IMR-90 (cell line): ENCODE results near the gene FMN1. TPM values are rescaled to one million over a fixed set of nuclear protein-coding genes. Genes with fewer than 3 reads are reported as not detected.

ENCODE experiments used
- ATAC-seq: fragments of 200-7000 bp; cut with Tn5 transposase; 2 replicates; pipeline ENCODE4 v1.9.1; 2020; ENCODE audit warnings: low read depth, mild to moderate bottlenecking, moderate library complexity
- BruUV-seq: library from RNA; stranded (reverse); fragments of 400-500 nt; replicated peaks from 2 replicates; lab custom pipeline; 2021; lab: Mats Ljungman, UMichigan
- CTCF ChIA-PET: fragments of 300-600 bp; formaldehyde crosslinking; extraction: SDS; loops from one replicate; lab custom pipeline; 2021; ENCODE audit warnings: antibody characterized with exemption; lab: Yijun Ruan, JAX
- POLR2A ChIA-PET: fragments of 300-600 bp; sonication (Branson Sonifier 250); formaldehyde crosslinking; loops from one replicate; lab custom pipeline; 2022; ENCODE audit warnings: antibody characterized with exemption; ENCODE audit not compliant: unreplicated experiment; lab: Charles Lee
- DNase-seq: peaks from one replicate; pipeline ENCODE4 v3.0.0; 2013
- H2AFZ ChIP-seq: replicated peaks from 2 replicates; pipeline ENCODE3; 2013; ENCODE audit warnings: low read length, mild to moderate bottlenecking; ENCODE audit not compliant: poor library complexity
- H2AK5ac ChIP-seq: 2 replicates; pipeline ENCODE4 v1.6.1; 2013; ENCODE audit warnings: low read depth, low read length, inconsistent platforms
- H2AK9ac ChIP-seq: replicated peaks from 2 replicates; pipeline ENCODE3; 2013; ENCODE audit warnings: mild to moderate bottlenecking, low read depth, low read length, moderate library complexity; ENCODE audit not compliant: poor library complexity
- H2BK120ac ChIP-seq: 2 replicates; pipeline ENCODE4 v1.6.1; 2013; ENCODE audit warnings: low read depth, low read length, inconsistent platforms
- H2BK15ac ChIP-seq: 3 replicates; pipeline ENCODE4 v1.6.1; 2013; ENCODE audit warnings: low read depth, low read length, inconsistent platforms
- H2BK20ac ChIP-seq: 2 replicates; pipeline ENCODE4 v1.6.1; 2013; ENCODE audit warnings: low read depth, mild to moderate bottlenecking, inconsistent platforms, low read length, moderate library complexity
- H2BK5ac ChIP-seq: 2 replicates; pipeline ENCODE4 v1.6.1; 2013; ENCODE audit warnings: mild to moderate bottlenecking, low read depth, low read length, inconsistent platforms; ENCODE audit not compliant: poor library complexity, severe bottlenecking
- H3K14ac ChIP-seq: replicated peaks from 2 replicates; pipeline ENCODE4 v1.6.1; 2013; ENCODE audit warnings: low read depth, low read length, inconsistent platforms
- H3K18ac ChIP-seq: 2 replicates; pipeline ENCODE4 v1.6.1; 2013; ENCODE audit warnings: low read depth, low read length, control low read depth
- H3K23ac ChIP-seq: 2 replicates; pipeline ENCODE4 v1.6.1; 2013; ENCODE audit warnings: low read depth, low read length, inconsistent platforms
- H3K27ac ChIP-seq: 2 replicates; pipeline ENCODE4 v1.5.1; 2013; ENCODE audit warnings: mild to moderate bottlenecking, control low read depth, low read length; ENCODE audit not compliant: insufficient read depth
- H3K27me3 ChIP-seq: 2 replicates; pipeline ENCODE4 v1.6.1; 2013; ENCODE audit warnings: low read length; ENCODE audit not compliant: control insufficient read depth, insufficient read depth
- H3K36me3 ChIP-seq: 2 replicates; pipeline ENCODE4 v1.6.1; 2013; ENCODE audit warnings: low read length, mixed read lengths; ENCODE audit not compliant: control insufficient read depth, insufficient read depth
- H3K4ac ChIP-seq: 2 replicates; pipeline ENCODE4 v1.6.1; 2013; ENCODE audit warnings: low read depth, low read length, inconsistent platforms
- H3K4me1 ChIP-seq: 2 replicates; pipeline ENCODE4 v1.6.1; 2013; ENCODE audit warnings: low read length, mixed read lengths; ENCODE audit not compliant: control insufficient read depth, insufficient read depth
- H3K4me2 ChIP-seq: 2 replicates; pipeline ENCODE4 v1.6.1; 2013; ENCODE audit warnings: low read depth, mild to moderate bottlenecking, control low read depth, low read length, moderate library complexity
- H3K4me3 ChIP-seq: 2 replicates; pipeline ENCODE4 v1.5.1; 2013; ENCODE audit warnings: low read depth, mild to moderate bottlenecking, control low read depth, low read length, moderate library complexity; ENCODE audit not compliant: insufficient read depth
- H3K56ac ChIP-seq: 2 replicates; pipeline ENCODE4 v1.6.1; 2013; ENCODE audit warnings: low read length, inconsistent platforms; ENCODE audit not compliant: insufficient read depth; ENCODE audit errors: extremely low read depth
- H3K79me1 ChIP-seq, 2 experiments: 2 replicates each; pipeline ENCODE4 v1.6.1; 2013; ENCODE audit warnings: low read length in 2 of 2, inconsistent platforms in 1 of 2, low read depth in 1 of 2
- H3K9ac ChIP-seq: 2 replicates; pipeline ENCODE4 v1.6.1; 2013; ENCODE audit warnings: low read depth, low read length, control low read depth
- H3K9me1 ChIP-seq: 2 replicates; pipeline ENCODE4 v1.6.1; 2013; ENCODE audit warnings: low read length, inconsistent platforms; ENCODE audit not compliant: insufficient read depth
- H3K9me3 ChIP-seq: 2 replicates; pipeline ENCODE4 v1.6.1; 2013; ENCODE audit warnings: low read length; ENCODE audit not compliant: control insufficient read depth, insufficient read depth
- H4K20me1 ChIP-seq: 2 replicates; pipeline ENCODE4 v1.6.1; 2013; ENCODE audit warnings: low read length, inconsistent platforms; ENCODE audit not compliant: insufficient read depth
- H4K5ac ChIP-seq: 2 replicates; pipeline ENCODE4 v1.6.1; 2013; ENCODE audit warnings: mild to moderate bottlenecking, low read depth, low read length, control low read depth
- H4K8ac ChIP-seq, 2 experiments: 2 replicates each; pipeline ENCODE4 v1.6.1; 2013; ENCODE audit warnings: low read depth in 2 of 2, low read length in 2 of 2, control low read depth in 1 of 2, inconsistent platforms in 1 of 2
- H4K91ac ChIP-seq: 2 replicates; pipeline ENCODE4 v1.6.1; 2013; ENCODE audit warnings: low read depth, low read length, inconsistent platforms; ENCODE audit not compliant: insufficient read depth
- CEBPB ChIP-seq: IDR thresholded peaks from 2 replicates; pipeline ENCODE4 v1.6.1; 2012; ENCODE audit warnings: low read depth, low read length, improper control_type of control experiment
- CHD1 ChIP-seq: IDR thresholded peaks from 2 replicates; pipeline ENCODE4 v1.6.1; 2012; ENCODE audit warnings: low read depth, low read length, improper control_type of control experiment
- FOS ChIP-seq: fragments of 150-350 bp; IDR thresholded peaks from 2 replicates; pipeline ENCODE4 v1.6.1; 2016; ENCODE audit warnings: low read depth, low read length
- MAFK ChIP-seq: IDR thresholded peaks from 2 replicates; pipeline ENCODE4 v1.6.1; 2012; ENCODE audit warnings: low read depth, low read length, improper control_type of control experiment
- MAZ ChIP-seq: IDR thresholded peaks from 2 replicates; pipeline ENCODE4 v1.6.1; 2012; ENCODE audit warnings: low read depth, mild to moderate bottlenecking, low read length, improper control_type of control experiment, moderate library complexity, borderline replicate concordance
- RAD21 ChIP-seq: IDR thresholded peaks from 2 replicates; pipeline ENCODE4 v1.6.1; 2012; ENCODE audit warnings: low read length, improper control_type of control experiment
- RCOR1 ChIP-seq: IDR thresholded peaks from 2 replicates; pipeline ENCODE4 v1.6.1; 2012; ENCODE audit warnings: mild to moderate bottlenecking, low read length, improper control_type of control experiment; ENCODE audit not compliant: insufficient replicate concordance
- RFX5 ChIP-seq: IDR thresholded peaks from 2 replicates; pipeline ENCODE4 v1.8.0; 2012; ENCODE audit warnings: low read depth, mild to moderate bottlenecking, low read length, moderate library complexity
- SMC3 ChIP-seq: fragments of 150-350 bp; IDR thresholded peaks from 2 replicates; pipeline ENCODE4 v1.6.1; 2016; ENCODE audit warnings: low read depth, mild to moderate bottlenecking, antibody characterized with exemption, low read length, moderate library complexity
- WGBS, 2 experiments: methylation state at CpG; one replicate each; pipeline versions ENCODE4 v1.1.5 to v1.1.7; 2013; ENCODE audit warnings: missing lambda C conversion rate in 2 of 2; ENCODE audit not compliant: insufficient read length in 1 of 2; ENCODE audit errors: extremely low coverage in 2 of 2; 5-methylcytosine and 5-hydroxymethylcytosine counted together
- dilution Hi-C: fragments of 300-500 bp; cut with HindIII; formaldehyde crosslinking; loops from one replicate; pipeline ENCODE4 v1.14.3; 2018; ENCODE audit warnings: low sequenced_read_pairs; ENCODE audit not compliant: unreplicated experiment
- in situ Hi-C: fragments of 300-500 bp; cut with MboI; formaldehyde crosslinking; loops from 3 replicates; pipeline ENCODE4 v1.14.3; 2019; ENCODE audit warnings: low sequenced_read_pairs, inconsistent platforms, mixed read lengths
- intact Hi-C: fragments of 100-400 bp; cut with micrococcal nuclease; formaldehyde crosslinking; loops from 2 replicates; pipeline ENCODE4 v1.10.0; 2022
- polyA plus RNA-seq, 3 experiments: library from polyadenylated mRNA; depleted of rRNA; stranded (reverse); fragments of >200 nt; gene quantifications; 2 replicates each; pipeline ENCODE4 v1.2.3, GENCODE V29; 2012; ENCODE audit warnings: low replicate concordance in 1 of 3
- total RNA-seq: library from RNA; depleted of rRNA; stranded (reverse); fragments of >200 nt; gene quantifications from 2 replicates; pipeline ENCODE4 v1.2.3, GENCODE V29; 2012
- TF ChIP-seq, protein P1 (sequence below): conservative IDR thresholded peaks from 2 replicates; pipeline ENCODE4 v1.5.1; 2012; ENCODE audit warnings: mild to moderate bottlenecking, low read depth, low read length, improper control_type of control experiment
- TF ChIP-seq, protein P2 (sequence below): fragments of 150-350 bp; IDR thresholded peaks from 2 replicates; pipeline ENCODE4 v1.6.1; 2017; ENCODE audit warnings: mild to moderate bottlenecking, antibody characterized with exemption, low read length, low read depth
- TF ChIP-seq, protein P3 (sequence below): fragments of 150-350 bp; IDR thresholded peaks from 2 replicates; pipeline ENCODE4 v1.6.1; 2016; ENCODE audit warnings: low read depth, mild to moderate bottlenecking, low read length, moderate library complexity, borderline replicate concordance

The FMN1 gene
- total and polyA plus RNA-seq, 2 of the 4 experiments (the other 2 are of a cell fraction), result 7.3 to 17.6 TPM

DNA sequence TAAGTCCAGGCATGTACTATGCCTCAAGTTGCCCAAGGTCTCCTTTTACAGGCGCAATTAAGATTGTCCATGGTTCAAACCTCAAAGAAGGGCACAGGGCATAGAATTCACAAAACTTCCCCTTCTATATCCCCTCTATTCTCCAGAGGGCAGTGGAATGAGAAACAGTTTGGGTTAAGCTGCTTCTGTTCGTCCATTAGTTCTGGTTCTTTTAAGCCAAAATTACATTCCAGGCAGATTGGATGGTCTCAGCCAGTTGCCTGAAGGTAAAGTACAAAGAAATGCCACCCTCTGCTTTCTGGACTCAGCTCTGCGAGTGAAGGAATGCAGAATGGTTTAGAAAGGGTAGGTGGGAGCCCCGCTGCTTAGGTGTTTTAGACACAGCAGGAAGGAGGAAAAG lies 276.0 kb downstream of the FMN1 start:
- H2AFZ ChIP-seq, result no peak overlapping the region
- H3K4ac ChIP-seq, result peak overlapping the region; percentile 97
- ChIA-PET CTCF (interaction anchor here (0.6 kb wide), 1 partner anchor 32 kb away, joined by 3 read pairs; no protein-coding TSS in a partner anchor), POLR2A (no interaction called here)
- H3K4me3 ChIP-seq, result no peak overlapping the region
- peak overlapping the region; percentile 94 for H2BK20ac ChIP-seq
- DNase-seq, result no peak
- TF ChIP-seq RFX5 (no peak), SMC3 (no peak), CHD1 (no peak), FOS (no peak), RCOR1 (no peak), RAD21 (no peak), MAZ (no peak), MAFK (no peak), CEBPB (no peak)
- TF ChIP-seq, protein P1, sequence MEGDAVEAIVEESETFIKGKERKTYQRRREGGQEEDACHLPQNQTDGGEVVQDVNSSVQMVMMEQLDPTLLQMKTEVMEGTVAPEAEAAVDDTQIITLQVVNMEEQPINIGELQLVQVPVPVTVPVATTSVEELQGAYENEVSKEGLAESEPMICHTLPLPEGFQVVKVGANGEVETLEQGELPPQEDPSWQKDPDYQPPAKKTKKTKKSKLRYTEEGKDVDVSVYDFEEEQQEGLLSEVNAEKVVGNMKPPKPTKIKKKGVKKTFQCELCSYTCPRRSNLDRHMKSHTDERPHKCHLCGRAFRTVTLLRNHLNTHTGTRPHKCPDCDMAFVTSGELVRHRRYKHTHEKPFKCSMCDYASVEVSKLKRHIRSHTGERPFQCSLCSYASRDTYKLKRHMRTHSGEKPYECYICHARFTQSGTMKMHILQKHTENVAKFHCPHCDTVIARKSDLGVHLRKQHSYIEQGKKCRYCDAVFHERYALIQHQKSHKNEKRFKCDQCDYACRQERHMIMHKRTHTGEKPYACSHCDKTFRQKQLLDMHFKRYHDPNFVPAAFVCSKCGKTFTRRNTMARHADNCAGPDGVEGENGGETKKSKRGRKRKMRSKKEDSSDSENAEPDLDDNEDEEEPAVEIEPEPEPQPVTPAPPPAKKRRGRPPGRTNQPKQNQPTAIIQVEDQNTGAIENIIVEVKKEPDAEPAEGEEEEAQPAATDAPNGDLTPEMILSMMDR, result no peak
- TF ChIP-seq, protein P2, sequence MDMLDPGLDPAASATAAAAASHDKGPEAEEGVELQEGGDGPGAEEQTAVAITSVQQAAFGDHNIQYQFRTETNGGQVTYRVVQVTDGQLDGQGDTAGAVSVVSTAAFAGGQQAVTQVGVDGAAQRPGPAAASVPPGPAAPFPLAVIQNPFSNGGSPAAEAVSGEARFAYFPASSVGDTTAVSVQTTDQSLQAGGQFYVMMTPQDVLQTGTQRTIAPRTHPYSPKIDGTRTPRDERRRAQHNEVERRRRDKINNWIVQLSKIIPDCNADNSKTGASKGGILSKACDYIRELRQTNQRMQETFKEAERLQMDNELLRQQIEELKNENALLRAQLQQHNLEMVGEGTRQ, result no peak
- TF ChIP-seq, protein P3, sequence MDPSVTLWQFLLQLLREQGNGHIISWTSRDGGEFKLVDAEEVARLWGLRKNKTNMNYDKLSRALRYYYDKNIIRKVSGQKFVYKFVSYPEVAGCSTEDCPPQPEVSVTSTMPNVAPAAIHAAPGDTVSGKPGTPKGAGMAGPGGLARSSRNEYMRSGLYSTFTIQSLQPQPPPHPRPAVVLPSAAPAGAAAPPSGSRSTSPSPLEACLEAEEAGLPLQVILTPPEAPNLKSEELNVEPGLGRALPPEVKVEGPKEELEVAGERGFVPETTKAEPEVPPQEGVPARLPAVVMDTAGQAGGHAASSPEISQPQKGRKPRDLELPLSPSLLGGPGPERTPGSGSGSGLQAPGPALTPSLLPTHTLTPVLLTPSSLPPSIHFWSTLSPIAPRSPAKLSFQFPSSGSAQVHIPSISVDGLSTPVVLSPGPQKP, result no peak
- H3K9me1 ChIP-seq, result peaks cover 20% of the 10 kb centered on the region
- no peaks in the 10 kb centered on the region for H4K20me1 ChIP-seq
- H3K9me3 ChIP-seq, result no peaks in the 10 kb centered on the region
- peak overlapping the region; percentile 97 for H2BK120ac ChIP-seq
- H3K23ac ChIP-seq, result peak overlapping the region; percentile 75
- BruUV-seq, result no TSS peak
- in situ Hi-C loops (no loop called here), intact Hi-C loops (no loop called here), dilution Hi-C loops (no loop called here)
- H3K27me3 ChIP-seq, result no peaks in the 10 kb centered on the region
- peaks cover 8% of the 10 kb centered on the region for H3K36me3 ChIP-seq
- peak overlapping the region; percentile 100 for H3K18ac ChIP-seq
- no peak for ATAC-seq
- peak overlapping the region; percentile 86 for H3K9ac ChIP-seq
- peak overlapping the region; percentile 97 for H2BK5ac ChIP-seq
- peak overlapping the region; percentile 89 for H3K14ac ChIP-seq
- no peak overlapping the region for H2AK9ac ChIP-seq
- peak overlapping the region; percentile 98 for H4K91ac ChIP-seq
- no CpG with 5 or more reads among the region's 4 CpGs for WGBS, 2 experiments
- peak overlapping the region; percentile 65 for H2BK15ac ChIP-seq
- H3K4me2 ChIP-seq, result no peak overlapping the region
- peak overlapping the region; percentile 90 for H2AK5ac ChIP-seq
- peak overlapping the region; percentile 81 to 95 for H4K8ac ChIP-seq
- peaks cover 44 to 84% of the 10 kb centered on the region in 2 experiments for H3K79me1 ChIP-seq
- peaks cover 34% of the 10 kb centered on the region for H3K4me1 ChIP-seq
- H3K56ac ChIP-seq, result peak overlapping the region; percentile 93
- H3K27ac ChIP-seq, result peak overlapping the region; percentile 100
- peak overlapping the region; percentile 100 for H4K5ac ChIP-seq
